Transverse colon (tissue), 4 donors: ENCODE measurements around the gene FAM3C.

Source experiments
- EP300 ChIP-seq: sonication (generic); formaldehyde crosslinking; IDR thresholded peaks from one replicate; pipeline ENCODE4 v1.6.1; 2017; ENCODE audit warnings: antibody characterized with exemption, low read depth
- POLR2A ChIP-seq: fragments of 450-650 bp; IDR thresholded peaks from one replicate; pipeline ENCODE4 v1.6.1; 2016; ENCODE audit warnings: antibody characterized with exemption, mild to moderate bottlenecking, moderate library complexity
- POLR2AphosphoS5 ChIP-seq, 3 donors: sonication (generic); formaldehyde crosslinking; IDR thresholded peaks; one replicate each; pipeline ENCODE4 v1.6.1; 2016; ENCODE audit warnings: antibody characterized with exemption in 3 of 3
- TF ChIP-seq, protein P1 (sequence below), 5 experiments: fragments of 200-600 bp in 3 of 5; fragments of 450-650 bp in 2 of 5; sonication (generic) in 3 of 5; IDR thresholded peaks; 1 replicate in 2 of 5; 2 replicates in 3 of 5; pipeline ENCODE4 v1.5.1; 2016 to 2017; ENCODE audit warnings: antibody characterized with exemption in 5 of 5, inconsistent platforms in 3 of 5, mild to moderate bottlenecking in 2 of 5, moderate library complexity in 1 of 5

DNA sequence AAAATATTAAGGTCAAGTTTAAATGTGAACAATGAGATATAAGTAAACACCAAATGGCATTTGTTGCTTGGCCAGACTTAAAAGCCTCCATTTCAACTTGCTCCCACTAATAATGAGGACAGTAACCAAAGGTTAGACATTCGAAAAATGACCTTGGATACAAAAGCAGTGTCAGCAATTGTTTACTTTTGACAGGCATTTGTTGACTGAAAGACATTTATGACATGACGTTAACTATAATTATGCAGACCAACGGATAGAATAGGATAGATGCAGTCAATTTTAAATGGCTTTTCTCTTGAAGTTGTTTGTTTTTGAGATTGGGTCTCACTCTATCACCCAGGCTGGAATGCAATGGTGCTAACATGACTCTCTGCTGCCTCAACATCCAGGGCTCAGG is 73.6 kb downstream of the FAM3C start:
- TF ChIP-seq, protein P1, sequence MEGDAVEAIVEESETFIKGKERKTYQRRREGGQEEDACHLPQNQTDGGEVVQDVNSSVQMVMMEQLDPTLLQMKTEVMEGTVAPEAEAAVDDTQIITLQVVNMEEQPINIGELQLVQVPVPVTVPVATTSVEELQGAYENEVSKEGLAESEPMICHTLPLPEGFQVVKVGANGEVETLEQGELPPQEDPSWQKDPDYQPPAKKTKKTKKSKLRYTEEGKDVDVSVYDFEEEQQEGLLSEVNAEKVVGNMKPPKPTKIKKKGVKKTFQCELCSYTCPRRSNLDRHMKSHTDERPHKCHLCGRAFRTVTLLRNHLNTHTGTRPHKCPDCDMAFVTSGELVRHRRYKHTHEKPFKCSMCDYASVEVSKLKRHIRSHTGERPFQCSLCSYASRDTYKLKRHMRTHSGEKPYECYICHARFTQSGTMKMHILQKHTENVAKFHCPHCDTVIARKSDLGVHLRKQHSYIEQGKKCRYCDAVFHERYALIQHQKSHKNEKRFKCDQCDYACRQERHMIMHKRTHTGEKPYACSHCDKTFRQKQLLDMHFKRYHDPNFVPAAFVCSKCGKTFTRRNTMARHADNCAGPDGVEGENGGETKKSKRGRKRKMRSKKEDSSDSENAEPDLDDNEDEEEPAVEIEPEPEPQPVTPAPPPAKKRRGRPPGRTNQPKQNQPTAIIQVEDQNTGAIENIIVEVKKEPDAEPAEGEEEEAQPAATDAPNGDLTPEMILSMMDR (IDR thresholded peaks at IDR 0.05): no peak
- no peak for TF ChIP-seq POLR2AphosphoS5 (IDR thresholded peaks at IDR 0.05)
- no peak for TF ChIP-seq POLR2A
- no peak for TF ChIP-seq EP300
